ENCODE data around the gene GMDS.

DNA sequence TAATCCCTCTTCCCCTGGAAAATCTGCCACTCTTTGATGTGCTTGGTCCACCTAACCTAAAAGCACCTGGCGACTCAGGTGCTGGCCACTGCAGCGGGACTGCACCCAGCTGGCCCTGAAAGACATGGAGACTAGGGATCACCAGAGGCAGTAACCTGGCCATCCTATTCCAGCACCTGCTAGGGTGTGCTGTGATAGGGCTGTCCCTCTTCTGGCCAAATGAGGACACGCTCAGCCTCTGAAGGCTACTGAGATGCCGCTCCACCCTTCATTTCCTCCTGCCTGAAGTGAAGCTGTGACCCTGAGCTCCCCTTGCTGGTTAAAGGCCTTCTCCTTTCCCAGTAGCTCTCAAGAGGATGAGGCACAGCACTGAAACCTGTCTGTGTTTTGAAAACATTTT lies 611.3 kb downstream of the GMDS start:
- TF ChIP-seq, protein P1, sequence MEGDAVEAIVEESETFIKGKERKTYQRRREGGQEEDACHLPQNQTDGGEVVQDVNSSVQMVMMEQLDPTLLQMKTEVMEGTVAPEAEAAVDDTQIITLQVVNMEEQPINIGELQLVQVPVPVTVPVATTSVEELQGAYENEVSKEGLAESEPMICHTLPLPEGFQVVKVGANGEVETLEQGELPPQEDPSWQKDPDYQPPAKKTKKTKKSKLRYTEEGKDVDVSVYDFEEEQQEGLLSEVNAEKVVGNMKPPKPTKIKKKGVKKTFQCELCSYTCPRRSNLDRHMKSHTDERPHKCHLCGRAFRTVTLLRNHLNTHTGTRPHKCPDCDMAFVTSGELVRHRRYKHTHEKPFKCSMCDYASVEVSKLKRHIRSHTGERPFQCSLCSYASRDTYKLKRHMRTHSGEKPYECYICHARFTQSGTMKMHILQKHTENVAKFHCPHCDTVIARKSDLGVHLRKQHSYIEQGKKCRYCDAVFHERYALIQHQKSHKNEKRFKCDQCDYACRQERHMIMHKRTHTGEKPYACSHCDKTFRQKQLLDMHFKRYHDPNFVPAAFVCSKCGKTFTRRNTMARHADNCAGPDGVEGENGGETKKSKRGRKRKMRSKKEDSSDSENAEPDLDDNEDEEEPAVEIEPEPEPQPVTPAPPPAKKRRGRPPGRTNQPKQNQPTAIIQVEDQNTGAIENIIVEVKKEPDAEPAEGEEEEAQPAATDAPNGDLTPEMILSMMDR (IDR thresholded peaks at IDR 0.05 in 4 of 5, conservative IDR thresholded peaks at IDR 0.05 in 1 of 5) = no peak
- no peak for TF ChIP-seq POLR2A (IDR thresholded peaks at IDR 0.05)

Measured in gastrocnemius medialis (tissue), 4 donors.